ENCODE data around the gene PHYKPL.

GRCh38 chr5:178222292-178222691 lies 10.3 kb downstream of the PHYKPL start:
- TF ChIP-seq CTCF (IDR thresholded peaks at IDR 0.05; ENCODE audit: low read length) (no peak), EZH2phosphoT487 (IDR thresholded peaks at IDR 0.05; ENCODE audit: low read length) (no peak), EZH2 (optimal IDR thresholded peaks at IDR 0.05; ENCODE audit: low read depth, low read length) (no peak)

All from MM.1S (cell line).